HG03045 (cell line): ENCODE data around the gene WNK2.

Experiments used
- ATAC-seq: cut with Tn5 transposase; IDR thresholded peaks from one replicate; pipeline ENCODE4 v1.9.1; 2021; ENCODE audit warnings: mild to moderate bottlenecking, moderate library complexity; ENCODE audit not compliant: unreplicated experiment

Gene WNK2

DNA sequence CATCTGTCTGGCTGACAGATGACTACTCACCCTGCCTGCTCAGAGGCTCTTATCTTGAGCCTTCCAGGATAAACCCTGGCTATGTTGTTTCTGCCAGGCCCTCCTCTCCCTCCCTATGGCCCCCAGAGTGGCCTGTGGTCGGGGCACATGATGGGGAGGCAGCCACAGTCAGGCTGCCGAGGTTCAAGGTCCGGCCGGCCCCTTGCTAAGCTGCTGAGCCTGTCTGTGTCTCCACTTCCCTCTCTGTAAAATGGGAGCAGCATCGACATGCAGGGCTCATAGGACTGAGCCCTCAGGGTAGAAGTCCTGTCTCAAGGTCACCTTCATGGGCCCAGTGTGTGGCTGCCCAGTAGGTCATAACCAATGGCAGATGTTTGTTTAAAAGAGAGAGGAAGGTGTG lies 28.5 kb downstream of the WNK2 start:
- no peak for ATAC-seq

DNA sequence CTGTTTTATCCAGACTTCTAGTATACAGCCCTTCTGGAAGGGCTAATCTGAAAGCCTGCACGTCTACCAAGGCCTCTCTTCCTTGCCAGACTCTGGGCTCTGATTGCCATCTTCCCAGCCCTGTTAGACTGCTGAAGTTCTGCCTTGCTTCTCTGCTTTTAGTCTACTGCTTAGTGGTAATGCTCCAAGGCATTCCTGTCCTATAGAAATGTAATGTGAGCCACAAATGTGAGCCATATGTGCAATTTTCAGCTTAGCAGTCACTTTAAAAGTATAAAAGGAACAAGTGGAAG lies 32.1 kb downstream of the WNK2 start:
- ATAC-seq = no peak

DNA sequence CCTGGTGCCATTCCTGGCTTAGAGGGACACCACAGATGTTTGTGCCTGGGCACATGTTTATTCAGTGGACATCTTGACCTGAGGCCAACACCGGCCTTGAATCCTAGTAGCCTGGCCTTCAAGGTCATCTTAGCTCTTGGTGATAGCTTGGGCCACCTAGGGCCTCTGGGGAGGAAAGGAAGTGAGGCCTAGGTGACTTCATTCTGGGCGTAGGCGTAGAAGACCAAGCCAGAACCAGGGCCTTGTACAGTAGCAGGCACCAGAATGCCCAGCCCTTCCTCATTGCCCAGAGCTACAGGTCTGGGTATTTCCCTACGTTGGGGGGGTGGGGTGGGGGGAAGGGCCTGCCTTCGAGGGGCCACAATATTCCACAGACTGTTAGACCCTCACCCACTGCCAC lies 33.8 kb downstream of the WNK2 start:
- ATAC-seq = no peak

DNA sequence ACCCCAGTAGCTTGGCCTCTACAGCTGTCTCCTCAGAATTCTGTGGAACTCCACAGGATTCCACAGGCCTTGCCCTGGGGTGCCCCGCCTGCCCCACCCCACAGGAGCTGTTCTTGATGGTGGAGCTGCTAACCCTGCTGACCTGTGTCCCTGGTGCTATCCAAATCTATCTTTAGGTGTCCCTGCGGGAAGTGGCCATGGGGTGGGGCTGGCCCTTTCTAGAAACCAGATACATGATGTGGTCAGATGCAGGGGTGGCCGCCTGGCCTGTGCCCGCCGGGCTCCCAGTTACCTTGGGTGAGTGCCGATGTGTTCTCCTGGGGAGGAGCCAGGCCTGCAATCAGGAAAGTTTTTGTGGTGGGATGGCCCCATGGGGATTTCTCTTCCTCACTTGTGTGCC lies 34.2 kb downstream of the WNK2 start:
- no peak for ATAC-seq

DNA sequence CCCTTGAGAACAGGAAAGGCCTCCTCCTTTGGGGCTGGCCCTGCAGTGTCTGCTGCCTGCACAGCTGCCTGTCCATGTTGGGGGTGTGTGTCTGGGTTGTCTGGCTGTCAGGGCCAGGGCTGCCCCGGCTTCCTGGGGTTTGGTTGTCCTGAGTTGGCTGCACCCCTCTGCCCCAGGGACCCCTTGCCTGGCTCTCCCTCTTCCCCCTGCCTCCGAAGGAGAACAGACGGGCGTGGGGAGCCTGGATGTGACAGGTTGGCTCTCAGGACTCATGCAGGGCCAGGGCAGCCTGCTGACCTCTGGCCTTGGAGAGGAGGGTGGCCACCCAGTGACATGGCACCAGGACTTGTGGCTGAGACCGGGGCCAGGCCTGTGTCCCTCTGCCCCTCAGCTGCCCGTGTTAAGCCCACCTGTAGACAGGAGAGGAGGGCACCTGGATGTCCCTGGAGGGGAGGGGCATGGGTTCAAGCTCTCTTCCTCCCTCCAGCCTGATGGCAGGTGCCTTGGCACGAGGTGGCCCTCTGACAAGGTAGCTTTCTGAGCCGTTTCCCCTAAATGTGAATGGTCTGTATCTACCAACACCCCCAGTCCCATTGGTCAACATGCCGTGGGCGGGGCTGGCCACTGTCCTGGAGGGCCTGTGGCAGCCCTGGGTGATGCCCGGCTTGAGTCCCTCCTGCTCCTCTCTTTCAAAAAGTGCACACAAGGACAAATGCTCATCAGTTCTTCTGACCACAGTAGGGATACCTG lies 34.9 kb downstream of the WNK2 start:
- no peak for ATAC-seq

DNA sequence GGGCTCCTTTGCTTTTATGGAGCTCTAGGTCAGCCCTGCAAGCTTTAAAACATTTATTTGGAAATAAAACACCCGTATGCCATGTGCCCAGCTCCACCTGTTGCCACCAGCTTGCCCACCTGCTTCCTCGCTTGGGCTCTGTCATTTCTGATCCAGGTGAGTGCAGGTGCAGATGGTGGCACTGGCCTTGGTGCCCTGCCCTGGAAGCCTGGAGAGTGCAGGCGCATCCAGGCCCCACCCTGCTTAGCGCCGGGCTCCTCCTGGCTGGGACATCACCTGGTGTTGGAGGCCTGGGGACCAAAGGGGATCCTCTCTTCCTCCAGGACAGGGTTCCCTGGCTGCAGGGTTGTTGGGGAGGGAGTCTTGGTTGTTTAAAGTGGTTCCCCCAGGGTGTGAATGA lies 35.8 kb downstream of the WNK2 start:
- ATAC-seq = no peak

DNA sequence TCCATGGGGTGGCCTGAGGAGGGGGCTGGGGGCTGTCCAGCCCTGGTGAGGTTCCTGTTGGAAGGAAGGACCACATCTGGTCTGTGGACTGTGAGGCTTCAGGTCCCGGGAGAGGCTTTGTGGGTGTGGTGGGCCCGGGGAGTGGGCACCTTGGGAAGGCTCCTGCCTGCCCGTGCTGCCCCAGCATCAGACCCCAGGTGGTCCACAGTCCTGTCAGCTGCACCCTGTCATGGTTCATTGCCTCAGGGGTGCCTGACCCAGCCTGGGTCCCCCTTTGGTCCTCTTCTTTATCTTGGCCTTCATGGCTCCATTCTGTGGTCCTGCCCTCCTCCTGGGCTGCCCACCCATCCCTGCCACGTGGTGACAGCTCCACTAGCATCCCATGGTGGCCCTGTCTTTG lies 36.7 kb downstream of the WNK2 start:
- ATAC-seq = no peak

DNA sequence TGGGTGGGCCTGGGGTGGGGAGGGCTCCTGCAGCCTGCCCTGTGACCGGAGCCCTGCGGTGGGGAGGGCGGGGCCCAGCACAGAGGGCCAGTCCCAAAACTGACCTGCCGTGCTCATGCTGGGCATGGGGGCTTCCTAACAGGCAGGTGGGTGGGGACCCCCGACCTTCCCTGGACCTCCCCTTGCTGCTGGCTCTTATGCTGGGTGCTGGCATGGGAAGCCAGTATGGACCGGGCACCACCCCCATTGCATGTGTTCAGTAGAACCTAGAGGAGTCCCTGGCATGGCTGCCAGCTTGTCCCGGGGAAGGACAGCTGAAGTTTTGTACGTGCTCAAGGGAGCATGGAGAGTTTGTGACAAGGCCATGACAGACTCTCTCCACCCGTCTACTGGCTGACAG lies 37.1 kb downstream of the WNK2 start:
- no peak for ATAC-seq

DNA sequence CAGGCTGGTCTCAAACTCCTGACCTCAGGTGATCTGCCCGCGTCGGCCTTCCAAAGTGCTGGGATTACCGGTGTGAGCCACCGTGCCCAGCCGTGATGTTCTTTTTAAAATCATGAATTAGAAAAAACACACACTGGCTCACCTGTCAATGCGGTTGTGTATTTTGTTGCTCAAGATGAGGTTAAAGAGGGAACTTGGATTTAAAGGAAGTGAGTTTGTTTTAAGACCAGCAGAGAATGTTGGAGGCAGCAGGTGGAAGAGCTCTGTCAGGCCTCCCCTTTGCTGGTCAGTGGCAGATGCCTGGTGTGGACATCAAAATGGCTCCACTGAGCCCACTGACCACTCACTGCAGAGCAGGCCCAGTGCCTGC lies 38.9 kb downstream of the WNK2 start:
- ATAC-seq = no peak

DNA sequence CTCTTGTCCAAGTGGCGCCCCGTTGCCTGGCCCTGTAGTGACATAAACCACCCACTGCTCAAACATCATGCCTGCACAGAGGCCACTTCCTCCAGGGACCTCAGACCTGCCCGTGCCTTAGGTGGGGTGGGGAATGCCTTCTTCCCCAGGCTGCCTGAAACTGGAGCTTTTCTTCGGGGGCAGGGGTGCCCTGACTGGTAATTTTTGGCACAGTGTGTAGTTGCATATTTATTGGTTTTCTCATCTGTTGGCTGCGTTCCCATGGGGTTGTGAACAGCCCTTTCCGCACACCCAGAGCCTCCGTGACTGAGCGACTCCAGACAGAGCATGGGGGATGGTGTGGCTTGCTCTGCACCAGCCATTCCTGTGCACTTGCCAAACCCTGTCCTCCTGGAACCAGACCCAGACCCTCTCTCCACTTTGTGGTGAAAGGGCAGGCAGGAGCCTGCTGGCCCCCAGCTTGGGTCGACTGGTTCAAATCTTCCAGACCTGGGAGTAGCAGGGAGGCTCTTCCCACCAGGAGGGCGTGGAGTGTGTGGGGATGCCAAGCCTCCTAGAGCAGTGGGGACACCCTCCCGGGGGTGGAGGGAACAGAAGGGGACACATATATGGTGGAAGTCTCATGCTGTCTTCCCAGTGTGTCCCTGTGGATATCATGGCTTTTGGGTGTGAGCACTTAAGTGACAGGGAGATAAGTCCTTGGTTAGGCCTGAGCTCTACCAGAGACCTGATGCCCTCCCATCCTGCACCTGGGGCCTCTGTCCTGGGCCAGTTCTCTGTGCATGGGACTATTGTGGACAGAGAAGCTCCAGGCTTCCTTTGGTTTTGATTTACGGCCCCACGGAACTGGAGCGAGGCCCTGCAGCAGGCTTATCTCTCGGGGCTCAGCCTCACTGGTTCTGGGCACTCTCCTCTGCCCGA lies 39.6 kb downstream of the WNK2 start:
- ATAC-seq = no peak

DNA sequence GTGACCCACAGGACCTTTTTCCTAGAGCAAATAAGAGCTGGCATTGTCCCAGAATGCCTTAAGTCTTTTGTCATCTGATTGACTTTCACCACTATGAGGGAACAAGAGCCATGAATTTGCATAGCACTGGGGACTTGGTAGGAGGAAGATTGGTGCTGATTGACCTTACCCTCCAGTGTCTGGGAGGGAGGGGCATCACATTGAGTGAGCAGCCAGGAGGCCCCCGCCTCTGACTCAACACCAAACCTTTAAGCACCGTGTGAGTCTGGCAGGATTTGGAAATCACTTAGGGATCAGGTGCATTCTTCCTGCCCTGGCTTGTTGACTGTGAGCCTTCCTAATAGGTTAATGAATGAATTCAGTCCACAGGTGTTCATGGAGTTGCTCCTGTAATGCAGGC lies 40.7 kb downstream of the WNK2 start:
- no peak for ATAC-seq

DNA sequence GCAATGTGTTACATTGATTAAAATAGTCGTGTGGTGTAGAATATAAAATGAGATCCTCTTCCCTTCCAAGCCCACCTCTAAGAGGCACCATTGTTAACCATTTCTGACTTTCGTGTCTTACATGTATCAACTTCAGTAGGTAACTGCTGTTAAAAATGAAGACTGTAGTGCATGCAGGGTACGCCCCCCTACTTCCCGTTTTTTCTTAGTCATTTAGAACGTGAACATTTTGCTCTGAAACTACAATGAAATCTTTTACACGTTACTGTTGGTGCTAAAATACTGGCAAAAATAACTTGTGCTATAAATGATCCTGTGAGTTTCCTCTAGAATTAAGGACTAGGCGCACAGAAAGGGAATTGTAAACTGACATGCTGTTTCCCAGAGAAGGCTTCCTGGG lies 41.5 kb downstream of the WNK2 start:
- no peak for ATAC-seq

DNA sequence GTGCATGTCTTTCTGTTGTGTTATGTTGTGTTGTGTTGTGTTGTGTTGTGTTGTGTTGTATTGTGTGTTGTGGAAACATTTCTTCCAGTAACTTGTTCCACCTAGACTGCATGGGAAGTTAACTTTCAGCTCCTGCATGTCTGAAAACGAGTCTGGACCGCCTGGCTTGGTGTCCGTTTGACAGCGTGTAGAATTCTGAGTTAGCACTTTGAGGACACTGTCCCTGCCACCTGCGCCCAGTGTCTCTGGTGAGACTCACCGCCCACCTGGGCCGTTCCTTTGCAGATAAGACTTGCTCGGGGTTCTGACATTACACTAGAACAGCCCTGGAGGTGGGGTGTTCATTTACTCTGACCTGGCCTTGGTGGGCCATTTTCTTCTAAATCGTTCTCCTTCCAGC lies 42.0 kb downstream of the WNK2 start:
- ATAC-seq = no peak

DNA sequence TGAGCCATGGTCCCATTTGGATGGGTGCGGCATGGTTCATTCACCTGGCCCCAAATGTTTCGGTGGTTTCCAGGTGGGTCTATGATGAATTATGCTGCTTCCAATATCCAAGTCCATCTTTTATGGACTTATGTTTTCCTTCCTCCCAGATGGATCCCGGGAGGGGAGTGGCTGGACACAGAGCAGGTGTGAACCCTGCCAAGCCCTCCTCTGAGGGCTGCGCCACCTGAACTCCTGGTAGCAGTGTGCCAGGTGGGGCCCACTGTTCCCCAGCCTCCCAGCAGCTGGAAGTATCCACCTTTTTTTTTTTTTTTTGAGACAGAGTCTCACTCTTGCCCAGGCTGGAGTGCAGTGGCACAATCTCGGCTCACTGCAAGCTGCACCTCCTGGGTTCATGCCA lies 42.9 kb downstream of the WNK2 start:
- ATAC-seq = no peak

DNA sequence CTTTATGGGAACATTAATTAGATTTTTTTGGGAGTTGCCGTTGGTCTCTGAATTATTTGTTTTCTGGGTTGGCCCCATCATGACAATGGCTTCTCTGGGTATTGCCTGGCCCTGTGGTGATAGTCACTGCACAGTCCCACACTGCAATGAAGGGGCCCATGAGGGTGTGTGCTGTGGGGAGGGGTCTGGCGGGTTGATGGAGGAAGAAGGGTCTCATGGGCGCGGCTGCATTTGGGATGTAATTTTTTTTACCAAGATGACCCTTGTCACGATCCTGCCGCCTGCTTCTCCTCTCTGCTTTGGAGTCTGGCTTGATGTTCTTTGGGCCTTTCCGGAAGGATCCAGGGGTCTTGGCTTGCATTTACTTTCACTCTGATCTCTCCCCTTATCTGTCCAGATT lies 44.1 kb downstream of the WNK2 start:
- no peak for ATAC-seq

DNA sequence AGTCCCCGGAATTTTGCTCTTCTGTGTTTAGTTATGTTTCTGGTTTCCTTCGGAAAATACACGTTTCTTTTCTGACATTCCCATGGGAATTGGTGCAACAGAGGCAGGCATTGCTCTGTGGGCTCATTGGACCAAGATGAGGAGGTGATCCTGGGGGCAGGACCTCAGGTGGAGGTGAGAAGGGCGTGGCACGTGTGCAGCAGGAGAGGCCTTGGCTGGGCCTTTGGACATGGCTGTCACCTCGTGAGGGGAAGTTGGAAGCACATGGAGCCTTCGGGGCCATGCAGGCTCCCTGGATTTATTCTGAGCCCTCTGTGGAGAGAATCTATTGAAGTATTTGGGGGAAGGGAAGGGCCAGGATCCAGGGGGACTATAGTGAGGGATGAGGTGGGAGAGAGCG lies 44.5 kb downstream of the WNK2 start:
- ATAC-seq = no peak

DNA sequence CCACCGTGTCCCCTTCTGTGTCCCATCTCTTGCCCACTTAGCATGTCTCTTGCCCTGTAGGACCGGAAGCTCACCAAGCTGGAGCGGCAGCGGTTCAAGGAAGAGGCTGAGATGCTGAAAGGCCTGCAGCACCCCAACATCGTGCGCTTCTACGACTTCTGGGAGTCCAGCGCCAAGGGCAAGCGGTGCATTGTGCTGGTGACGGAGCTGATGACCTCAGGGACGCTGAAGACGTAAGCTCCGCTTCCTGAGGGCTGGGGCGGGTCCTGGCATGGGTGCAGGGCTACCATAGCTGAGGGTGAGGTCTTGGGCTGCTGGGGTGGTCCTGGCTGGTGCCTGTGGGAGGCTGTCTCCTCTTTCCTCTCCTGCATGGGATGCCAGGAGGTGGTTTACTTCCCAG lies 45.7 kb downstream of the WNK2 start:
- no peak for ATAC-seq

DNA sequence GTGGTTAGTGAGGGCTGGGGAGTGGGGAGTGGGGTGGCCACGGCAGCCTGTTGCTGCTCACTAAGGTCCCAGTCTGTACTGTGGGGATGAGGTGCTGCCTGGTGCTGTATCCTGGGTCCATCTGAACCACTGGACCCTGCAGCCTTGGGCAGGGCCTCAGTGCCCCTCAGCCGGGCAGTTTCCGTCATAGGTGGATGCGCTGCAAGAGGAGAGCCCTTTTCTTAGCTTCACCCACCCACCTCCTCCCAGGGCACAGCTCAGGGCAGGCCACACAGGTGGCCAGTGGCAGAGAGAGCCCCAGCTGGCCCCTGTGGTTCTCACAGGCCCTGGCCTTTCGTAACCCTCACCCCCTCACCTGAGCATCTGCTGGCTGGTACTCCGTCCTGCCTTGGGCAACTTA lies 46.2 kb downstream of the WNK2 start:
- no peak for ATAC-seq

DNA sequence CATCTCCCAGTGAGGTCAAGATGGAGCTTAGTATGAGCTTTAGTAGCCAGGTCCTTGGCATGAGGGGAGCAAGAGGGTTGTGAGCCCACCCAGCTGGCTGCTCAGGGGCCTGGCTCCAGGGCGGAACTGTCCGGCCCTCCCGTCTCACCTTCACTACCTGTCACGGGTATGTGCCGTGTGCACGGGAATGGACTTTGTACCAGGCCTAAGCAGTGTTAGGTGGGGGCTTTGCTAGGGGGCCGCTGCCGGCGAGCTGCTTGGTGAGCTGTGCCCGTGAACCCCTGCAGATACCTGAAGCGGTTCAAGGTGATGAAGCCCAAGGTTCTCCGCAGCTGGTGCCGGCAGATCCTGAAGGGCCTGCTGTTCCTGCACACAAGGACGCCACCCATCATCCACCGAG lies 46.7 kb downstream of the WNK2 start:
- no peak for ATAC-seq

DNA sequence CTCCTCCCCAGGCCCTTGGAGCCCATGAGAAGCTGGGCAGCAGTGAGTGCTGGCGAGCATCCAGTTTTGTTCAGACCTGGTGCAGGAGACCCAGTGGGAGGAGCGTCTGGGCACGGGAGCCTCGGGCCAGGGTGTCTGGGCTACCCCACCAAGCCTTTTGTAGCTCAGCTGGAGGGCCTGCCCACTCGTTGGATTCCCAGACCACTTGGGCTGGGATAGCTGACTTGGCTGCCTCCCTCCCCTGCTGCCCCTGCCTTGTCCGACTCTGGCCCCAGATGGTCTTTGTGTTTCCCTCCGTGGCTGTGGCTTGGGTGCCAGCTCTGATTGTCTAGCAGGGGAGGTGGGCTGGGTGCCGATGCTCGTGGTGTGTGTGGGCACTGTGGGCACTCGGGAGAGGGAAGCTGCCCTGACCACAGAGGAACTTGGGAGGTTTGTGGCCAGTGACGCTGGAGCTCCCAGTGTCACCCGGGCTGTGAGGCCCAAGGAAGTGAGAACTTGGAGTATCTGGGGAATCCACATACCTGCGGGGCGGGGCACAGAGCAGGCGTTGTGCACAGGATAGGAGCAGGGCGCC lies 47.3 kb downstream of the WNK2 start:
- no peak for ATAC-seq

DNA sequence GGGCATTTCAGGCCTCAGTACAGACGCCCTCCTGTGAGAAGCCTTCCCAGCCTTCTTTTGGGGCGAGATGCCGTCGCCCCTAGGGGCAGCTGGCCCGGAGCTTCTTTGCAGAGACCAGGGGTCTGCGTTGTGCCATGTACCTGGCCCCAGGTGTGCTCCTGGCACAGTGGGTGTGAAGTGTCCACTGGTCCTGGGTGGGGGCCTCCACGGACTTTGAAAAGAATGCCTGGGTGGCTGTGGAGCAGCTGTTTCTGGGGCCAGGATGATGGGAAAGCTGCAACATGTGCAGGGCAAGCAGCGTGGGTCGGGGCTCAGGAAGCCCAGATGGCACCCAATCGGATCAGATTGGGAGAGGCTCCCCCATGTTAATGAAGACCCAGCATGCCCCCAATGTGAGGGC lies 47.8 kb downstream of the WNK2 start:
- ATAC-seq = no peak

DNA sequence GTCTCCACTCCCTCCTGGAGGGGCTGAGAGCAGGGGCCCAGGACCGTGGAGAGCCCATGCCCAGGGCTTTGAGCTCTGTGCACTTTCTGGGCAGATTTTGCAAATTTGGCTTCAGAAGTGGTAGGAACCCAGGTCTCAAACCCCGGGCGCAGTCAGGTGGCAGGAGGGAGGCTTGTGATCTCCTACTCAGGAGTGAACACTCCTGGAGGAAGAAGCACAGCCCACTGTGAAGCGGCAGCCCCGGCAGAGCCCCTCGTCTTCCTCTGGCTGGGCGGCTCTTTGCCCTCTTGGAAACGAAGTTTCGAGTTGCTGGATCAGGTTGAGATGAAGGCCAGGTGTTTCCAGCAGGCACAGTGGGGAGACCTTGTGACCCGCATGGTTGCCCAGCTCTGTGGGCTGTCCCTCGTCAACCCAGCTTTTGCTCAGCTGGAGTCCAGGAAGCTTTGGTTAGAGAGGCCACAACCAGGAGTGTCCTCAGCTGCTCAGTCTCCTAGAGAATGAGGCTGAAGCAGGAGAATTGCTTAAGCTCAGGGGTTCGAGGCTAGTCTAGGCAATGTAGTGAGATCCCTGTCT lies 48.5 kb downstream of the WNK2 start:
- no peak for ATAC-seq
